Right lobe of liver (tissue), 6 donors: ENCODE data around the gene PAK2. TPM values are rescaled to one million over a fixed set of nuclear protein-coding genes. Genes with fewer than 3 reads are reported as not detected.

Source experiments
- ATAC-seq, 4 donors: fragments of 200-7000 bp; cut with Tn5 transposase; one replicate each; pipeline ENCODE4 v1.9.1; 2020; ENCODE audit warnings: mild to moderate bottlenecking in 4 of 4, moderate library complexity in 4 of 4
- DNase-seq, 3 donors: peaks; one replicate each; pipeline ENCODE4 v3.0.0-alpha.2; 2020
- H3K27ac ChIP-seq, 3 donors: fragments of 200-600 bp; one replicate each; pipeline ENCODE4 v1.8.0; 2022
- H3K27me3 ChIP-seq, 2 donors: fragments of 200-600 bp; one replicate each; pipeline ENCODE4 v1.8.0; 2022
- H3K36me3 ChIP-seq, 4 donors: fragments of 200-600 bp; sonication (generic) in 1 of 4; one replicate each; pipeline versions ENCODE4 v1.5.1 to v1.8.0; 2017 to 2022; ENCODE audit warnings: control low read depth in 1 of 4
- H3K4me1 ChIP-seq, 4 donors: fragments of 200-600 bp; sonication (generic) in 1 of 4; one replicate each; pipeline versions ENCODE4 v1.5.1 to v1.8.0; 2017 to 2022; ENCODE audit warnings: control low read depth in 1 of 4
- H3K4me3 ChIP-seq, 3 donors: fragments of 200-600 bp; one replicate each; pipeline ENCODE4 v1.8.0; 2022
- H3K9me3 ChIP-seq, 4 donors: fragments of 200-600 bp; sonication (generic) in 1 of 4; one replicate each; pipeline versions ENCODE4 v1.5.1 to v1.8.0; 2017 to 2022; ENCODE audit warnings: control low read depth in 1 of 4
- POLR2A ChIP-seq: fragments of 450-650 bp; IDR thresholded peaks from one replicate; pipeline ENCODE4 v1.6.1; 2017; ENCODE audit warnings: antibody characterized with exemption, mild to moderate bottlenecking
- WGBS: methylation state at CpG from one replicate; pipeline ENCODE4 v1.1.6; 2018; ENCODE audit warnings: low coverage, low lambda C conversion rate; ENCODE audit not compliant: insufficient coverage; ENCODE audit errors: missing lambda C conversion rate; 5-methylcytosine and 5-hydroxymethylcytosine counted together
- intact Hi-C, 2 donors: fragments of 100-400 bp; cut with DNase I; formaldehyde crosslinking; loops; one replicate each; pipeline versions ENCODE4 v1.11.2 to v1.14.1; 2022
- total RNA-seq, 6 experiments: library from RNA; depleted of rRNA in 2 of 6; stranded (reverse); fragments of >200 nt in 2 of 6; fragmentation: NEBNext Ultra II Directional in 3 of 6; extraction: Animal tissue kit (Norgen Biotek cat#: 25700) in 3 of 6; gene quantifications; one replicate each; pipeline versions ENCODE4 v1.1.0 to v1.2.4, GENCODE V29; 2016 to 2023
- TF ChIP-seq, protein P1 (sequence below), 4 donors: fragments of 200-600 bp in 3 of 4; fragments of 450-650 bp in 1 of 4; IDR thresholded peaks; one replicate each; pipeline versions ENCODE4 v1.5.1 to v1.8.0; 2016 to 2022; ENCODE audit warnings: antibody characterized with exemption in 4 of 4, mild to moderate bottlenecking in 2 of 4
- donor health status: DM: no; HTN: yes; CAD: no.
- donor health status: DM: no; HTN: no; CAD: no.
- donor health status: DM: no; HTN: no; CAD: no.
- donor health status: DM: no; HTN: yes; CAD: no.
- donor health status: DM: no; HTN: yes; CAD: no.

Gene PAK2
- total RNA-seq, 6 experiments from 2014 or later = 35.7 to 59.6 (median 42.0) TPM

DNA sequence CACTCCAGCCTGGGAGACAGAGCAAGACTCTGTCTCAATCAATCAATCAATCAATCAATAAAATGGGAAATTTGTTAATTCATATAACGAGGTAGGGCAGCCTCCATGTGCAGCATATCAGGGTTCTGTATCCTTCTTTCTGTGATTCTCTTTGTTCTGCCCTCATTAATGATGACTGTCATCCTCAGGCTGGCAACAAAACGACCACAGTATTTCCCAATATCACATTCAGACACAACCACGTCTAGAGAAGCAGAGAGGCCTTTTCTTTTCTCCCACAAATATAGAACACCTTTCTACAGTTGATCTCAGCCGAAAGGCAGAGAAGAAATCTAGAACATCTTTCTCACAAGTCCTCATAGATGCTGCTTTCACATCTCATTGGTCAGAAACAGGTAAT lies 38.9 kb upstream of the PAK2 start:
- intact Hi-C loops = no loop called here
- DNase-seq = no peak
- TF ChIP-seq POLR2A = no peak
- TF ChIP-seq, protein P1, sequence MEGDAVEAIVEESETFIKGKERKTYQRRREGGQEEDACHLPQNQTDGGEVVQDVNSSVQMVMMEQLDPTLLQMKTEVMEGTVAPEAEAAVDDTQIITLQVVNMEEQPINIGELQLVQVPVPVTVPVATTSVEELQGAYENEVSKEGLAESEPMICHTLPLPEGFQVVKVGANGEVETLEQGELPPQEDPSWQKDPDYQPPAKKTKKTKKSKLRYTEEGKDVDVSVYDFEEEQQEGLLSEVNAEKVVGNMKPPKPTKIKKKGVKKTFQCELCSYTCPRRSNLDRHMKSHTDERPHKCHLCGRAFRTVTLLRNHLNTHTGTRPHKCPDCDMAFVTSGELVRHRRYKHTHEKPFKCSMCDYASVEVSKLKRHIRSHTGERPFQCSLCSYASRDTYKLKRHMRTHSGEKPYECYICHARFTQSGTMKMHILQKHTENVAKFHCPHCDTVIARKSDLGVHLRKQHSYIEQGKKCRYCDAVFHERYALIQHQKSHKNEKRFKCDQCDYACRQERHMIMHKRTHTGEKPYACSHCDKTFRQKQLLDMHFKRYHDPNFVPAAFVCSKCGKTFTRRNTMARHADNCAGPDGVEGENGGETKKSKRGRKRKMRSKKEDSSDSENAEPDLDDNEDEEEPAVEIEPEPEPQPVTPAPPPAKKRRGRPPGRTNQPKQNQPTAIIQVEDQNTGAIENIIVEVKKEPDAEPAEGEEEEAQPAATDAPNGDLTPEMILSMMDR (IDR thresholded peaks at IDR 0.05) = no peak
- no peaks in the 10 kb centered on the region for H3K27me3 ChIP-seq
- no peak for ATAC-seq
- 43% methylated on average over 4 of the region's 4 CpGs for WGBS
- H3K27ac ChIP-seq = no peak overlapping the region
- no peak overlapping the region for H3K4me3 ChIP-seq
- H3K9me3 ChIP-seq = no peaks in the 10 kb centered on the region
- no peaks in the 10 kb centered on the region for H3K36me3 ChIP-seq
- no peaks in the 10 kb centered on the region for H3K4me1 ChIP-seq

DNA sequence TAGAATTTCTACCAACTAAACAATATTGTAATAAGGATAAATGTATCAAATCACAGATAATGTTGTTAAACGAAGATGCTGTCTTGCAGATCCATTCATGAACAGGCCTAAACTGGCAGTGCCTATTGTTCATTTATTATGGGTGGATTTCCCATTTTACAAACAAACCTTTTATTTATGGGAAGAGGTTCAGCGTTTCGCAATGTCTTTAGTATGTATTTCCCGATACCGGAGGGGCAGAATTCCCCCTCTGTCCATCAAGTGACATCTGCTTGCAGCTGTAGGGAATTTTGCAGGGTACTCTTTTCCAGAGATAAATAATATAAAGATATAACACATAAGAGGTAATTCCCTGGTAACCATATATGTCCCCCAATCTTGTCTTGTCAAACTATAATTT lies 33.3 kb upstream of the PAK2 start:
- TF ChIP-seq, protein P1 (IDR thresholded peaks at IDR 0.05) = no peak
- no peak for TF ChIP-seq POLR2A
- Histone ChIP-seq H3K27ac (no peak overlapping the region), H3K4me1 (peaks cover 0 to 3% (median 0%) of the 10 kb centered on the region in 4 donors), H3K9me3 (no peaks in the 10 kb centered on the region), H3K4me3 (no peak overlapping the region), H3K36me3 (no peaks in the 10 kb centered on the region), H3K27me3 (no peaks in the 10 kb centered on the region)
- 62% methylated on average over 5 of the region's 5 CpGs for WGBS
- intact Hi-C loops = no loop called here
- DNase-seq (no peak), ATAC-seq (no peak)

DNA sequence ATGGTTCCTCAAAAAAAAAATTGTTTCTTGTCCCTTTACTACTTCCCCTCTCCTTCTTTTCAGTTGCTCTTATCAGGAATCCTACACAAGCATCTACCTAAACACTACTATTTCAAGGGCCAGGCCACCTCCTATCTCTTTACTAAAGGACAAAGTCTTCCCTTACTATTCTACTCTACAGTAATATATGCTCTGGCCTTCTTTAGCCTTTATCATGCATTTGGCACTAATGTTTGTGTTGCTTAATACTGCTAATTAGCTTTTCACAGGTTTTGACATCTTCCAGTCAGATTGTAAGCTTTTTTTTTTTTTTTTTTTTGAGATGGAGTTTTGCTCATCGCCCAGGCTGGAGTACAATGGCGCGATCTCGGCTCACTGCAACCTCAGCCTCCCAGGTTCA lies 32.9 kb upstream of the PAK2 start:
- DNase-seq (no peak), ATAC-seq (no peak)
- intact Hi-C loops = no loop called here
- H3K4me3 ChIP-seq = no peak overlapping the region
- no peaks in the 10 kb centered on the region for H3K27me3 ChIP-seq
- no peaks in the 10 kb centered on the region for H3K9me3 ChIP-seq
- H3K27ac ChIP-seq = no peak overlapping the region
- H3K4me1 ChIP-seq = peaks cover 0 to 6% (median 1%) of the 10 kb centered on the region in 4 donors
- H3K36me3 ChIP-seq = no peaks in the 10 kb centered on the region
- no peak for TF ChIP-seq POLR2A
- TF ChIP-seq, protein P1 (IDR thresholded peaks at IDR 0.05) = no peak
- WGBS = 73% methylated on average over 2 of the region's 4 CpGs

DNA sequence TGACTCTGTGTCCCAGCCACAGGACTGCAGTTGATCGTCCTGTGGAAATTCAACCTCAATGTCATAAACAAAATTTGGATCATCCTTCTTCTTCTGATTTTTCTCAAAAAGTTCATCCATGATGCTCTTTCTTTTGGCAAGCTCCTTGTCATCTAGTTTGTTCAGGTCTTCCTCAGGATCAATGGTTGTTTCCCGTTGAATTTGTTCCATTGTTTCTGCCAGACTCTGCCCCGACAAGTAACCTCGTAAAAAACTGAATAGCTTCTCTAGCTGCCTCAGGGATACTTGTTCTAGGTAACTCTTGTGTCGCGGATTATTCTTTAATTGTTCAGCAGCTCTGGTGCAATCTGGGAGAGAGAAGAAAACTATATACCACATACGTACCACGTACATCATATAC lies 32.1 kb upstream of the PAK2 start:
- no peaks in the 10 kb centered on the region for H3K36me3 ChIP-seq
- DNase-seq (no peak), ATAC-seq (no peak)
- 86% methylated on average over 8 of the region's 8 CpGs for WGBS
- H3K9me3 ChIP-seq = no peaks in the 10 kb centered on the region
- intact Hi-C loops = no loop called here
- no peaks in the 10 kb centered on the region for H3K27me3 ChIP-seq
- H3K27ac ChIP-seq = no peak overlapping the region
- peaks cover 0 to 6% (median 1%) of the 10 kb centered on the region in 4 donors for H3K4me1 ChIP-seq
- no peak overlapping the region for H3K4me3 ChIP-seq
- no peak for TF ChIP-seq POLR2A
- TF ChIP-seq, protein P1 (IDR thresholded peaks at IDR 0.05) = no peak

DNA sequence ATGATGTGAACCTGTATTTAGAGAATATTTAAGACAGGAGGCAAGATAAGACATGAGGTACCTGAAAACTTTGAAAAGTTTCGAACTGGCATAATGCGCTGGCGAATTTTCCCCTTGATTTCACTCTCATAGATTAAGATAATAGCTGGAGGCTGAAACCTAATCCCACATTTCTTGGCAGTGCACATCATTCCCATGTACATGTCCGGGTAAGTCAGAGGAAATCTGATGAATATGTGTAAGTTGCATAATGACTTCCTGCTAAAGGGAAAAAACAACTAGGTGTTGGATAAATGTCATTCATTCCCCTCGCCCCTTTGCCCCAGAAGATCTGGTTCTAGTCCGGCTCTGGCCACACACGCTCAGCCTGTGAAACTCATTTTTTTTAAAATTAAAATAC lies 31.2 kb upstream of the PAK2 start:
- Histone ChIP-seq H3K36me3 (no peaks in the 10 kb centered on the region), H3K4me1 (peaks cover 0 to 12% (median 5%) of the 10 kb centered on the region in 4 donors), H3K27ac (no peak overlapping the region), H3K9me3 (no peaks in the 10 kb centered on the region), H3K4me3 (no peak overlapping the region), H3K27me3 (no peaks in the 10 kb centered on the region)
- no peak for DNase-seq
- TF ChIP-seq, protein P1 (IDR thresholded peaks at IDR 0.05) = no peak
- no peak for TF ChIP-seq POLR2A
- intact Hi-C loops = no loop called here
- WGBS = 67% methylated on average over 7 of the region's 7 CpGs
- ATAC-seq = no peak
